Left ventricle myocardium inferior (tissue), 1 donor: ENCODE measurements around the gene GOLT1A. TPM values are rescaled to one million over a fixed set of nuclear protein-coding genes. Genes with fewer than 3 reads are reported as not detected.

ENCODE experiments used
- DNase-seq: peaks from one replicate; pipeline ENCODE4 v3.0.0-alpha.2; 2020
- H3K27ac ChIP-seq: fragments of 200-600 bp; replicated peaks from 2 replicates; pipeline ENCODE4 v1.8.0; 2021
- H3K27me3 ChIP-seq: fragments of 200-600 bp; 2 replicates; pipeline ENCODE4 v1.8.0; 2021; ENCODE audit warnings: low read depth
- H3K36me3 ChIP-seq: fragments of 200-600 bp; 2 replicates; pipeline ENCODE4 v1.8.0; 2021
- H3K4me1 ChIP-seq: fragments of 200-600 bp; 2 replicates; pipeline ENCODE4 v1.8.0; 2021
- H3K4me3 ChIP-seq: fragments of 200-600 bp; 2 replicates; pipeline ENCODE4 v1.8.0; 2021; ENCODE audit warnings: mild to moderate bottlenecking, moderate library complexity
- H3K9me3 ChIP-seq: fragments of 200-600 bp; replicated peaks from 2 replicates; pipeline ENCODE4 v1.8.0; 2021
- CTCF ChIP-seq: fragments of 200-600 bp; IDR thresholded peaks from 2 replicates; pipeline ENCODE4 v1.8.0; 2021; ENCODE audit warnings: antibody characterized with exemption, mild to moderate bottlenecking, borderline replicate concordance
- intact Hi-C: fragments of 100-400 bp; cut with micrococcal nuclease; formaldehyde crosslinking; loops from one replicate; pipeline ENCODE4 v1.11.0; 2022
- total RNA-seq: library from RNA; stranded (reverse); fragmentation: NEBNext Ultra II Directional; extraction: Animal tissue kit (Norgen Biotek cat#: 25700); gene quantifications from one replicate; pipeline ENCODE4 v1.2.1, GENCODE V29; 2021
- donor health status: DM: no; HTN: yes; CAD: no; lungs with severe emphysema.

Gene GOLT1A
- total RNA-seq, 1 donor from 2014 or later: not detected

GRCh38 chr1:204251926-204252689 is 38.3 kb upstream of the GOLT1A start:
- H3K4me3 ChIP-seq: no peak overlapping the region
- DNase-seq: no peak
- peaks cover 10% of the 10 kb centered on the region for H3K4me1 ChIP-seq
- no peak for TF ChIP-seq CTCF
- no peaks in the 10 kb centered on the region for H3K9me3 ChIP-seq
- H3K27me3 ChIP-seq: no peaks in the 10 kb centered on the region
- peaks cover 11% of the 10 kb centered on the region for H3K36me3 ChIP-seq
- no peak overlapping the region for H3K27ac ChIP-seq
- intact Hi-C loops: no loop called here

- H3K4me1 ChIP-seq: peaks cover 10% of the 10 kb centered on the region
- no peak overlapping the region for H3K27ac ChIP-seq
- H3K36me3 ChIP-seq: peaks cover 12% of the 10 kb centered on the region
- intact Hi-C loops: no loop called here
- H3K9me3 ChIP-seq: no peaks in the 10 kb centered on the region
- no peak for TF ChIP-seq CTCF
- no peaks in the 10 kb centered on the region for H3K27me3 ChIP-seq
- H3K4me3 ChIP-seq: no peak overlapping the region
- no peak for DNase-seq
Observed at GRCh38 chr1:204251286-204251685, 37.5 kb upstream of the GOLT1A start.

- Histone ChIP-seq H3K9me3 (no peaks in the 10 kb centered on the region), H3K27me3 (no peaks in the 10 kb centered on the region), H3K27ac (no peak overlapping the region), H3K4me3 (no peak overlapping the region), H3K36me3 (peaks cover 17% of the 10 kb centered on the region), H3K4me1 (peaks cover 8% of the 10 kb centered on the region)
- no peak for DNase-seq
- intact Hi-C loops: no loop called here
- TF ChIP-seq CTCF: no peak
Observed at GRCh38 chr1:204250428-204251030, 36.7 kb upstream of the GOLT1A start.

GRCh38 chr1:204249736-204250427 is 36.1 kb upstream of the GOLT1A start:
- no peak for DNase-seq
- no peak overlapping the region for H3K4me3 ChIP-seq
- H3K36me3 ChIP-seq: peaks cover 23% of the 10 kb centered on the region
- H3K9me3 ChIP-seq: no peaks in the 10 kb centered on the region
- TF ChIP-seq CTCF: no peak
- intact Hi-C loops: no loop called here
- peaks cover 6% of the 10 kb centered on the region for H3K4me1 ChIP-seq
- H3K27me3 ChIP-seq: no peaks in the 10 kb centered on the region
- H3K27ac ChIP-seq: no peak overlapping the region

- H3K4me3 ChIP-seq: no peak overlapping the region
- peaks cover 6% of the 10 kb centered on the region for H3K4me1 ChIP-seq
- H3K9me3 ChIP-seq: no peaks in the 10 kb centered on the region
- H3K27me3 ChIP-seq: no peaks in the 10 kb centered on the region
- no peak overlapping the region for H3K27ac ChIP-seq
- DNase-seq: no peak
- intact Hi-C loops: no loop called here
- TF ChIP-seq CTCF: no peak
- peaks cover 23% of the 10 kb centered on the region for H3K36me3 ChIP-seq
Observed at GRCh38 chr1:204248954-204249353, 35.2 kb upstream of the GOLT1A start.
